Stimulated activated CD8-positive, alpha-beta memory T cell treated with anti-CD3 and anti-CD28 coated beads, Interleukin-7, amount 100 ng/mL, for 24 hours (primary cell): ENCODE measurements around the gene ADCY4.
A peak's percentile ranks its signal among the peaks of the same experiment; 100 is the strongest.

Source experiments
- DNase-seq: peaks from one replicate; pipeline ENCODE4 v3.0.0-alpha.2; 2020; ENCODE audit warnings: low read depth

Gene ADCY4

DNA sequence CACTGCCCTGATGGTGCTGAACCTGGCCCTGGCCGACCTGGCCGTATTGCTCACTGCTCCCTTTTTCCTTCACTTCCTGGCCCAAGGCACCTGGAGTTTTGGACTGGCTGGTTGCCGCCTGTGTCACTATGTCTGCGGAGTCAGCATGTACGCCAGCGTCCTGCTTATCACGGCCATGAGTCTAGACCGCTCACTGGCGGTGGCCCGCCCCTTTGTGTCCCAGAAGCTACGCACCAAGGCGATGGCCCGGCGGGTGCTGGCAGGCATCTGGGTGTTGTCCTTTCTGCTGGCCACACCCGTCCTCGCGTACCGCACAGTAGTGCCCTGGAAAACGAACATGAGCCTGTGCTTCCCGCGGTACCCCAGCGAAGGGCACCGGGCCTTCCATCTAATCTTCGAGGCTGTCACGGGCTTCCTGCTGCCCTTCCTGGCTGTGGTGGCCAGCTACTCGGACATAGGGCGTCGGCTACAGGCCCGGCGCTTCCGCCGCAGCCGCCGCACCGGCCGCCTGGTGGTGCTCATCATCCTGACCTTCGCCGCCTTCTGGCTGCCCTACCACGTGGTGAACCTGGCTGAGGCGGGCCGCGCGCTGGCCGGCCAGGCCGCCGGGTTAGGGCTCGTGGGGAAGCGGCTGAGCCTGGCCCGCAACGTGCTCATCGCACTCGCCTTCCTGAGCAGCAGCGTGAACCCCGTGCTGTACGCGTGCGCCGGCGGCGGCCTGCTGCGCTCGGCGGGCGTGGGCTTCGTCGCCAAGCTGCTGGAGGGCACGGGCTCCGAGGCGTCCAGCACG lies 18.9 kb downstream of the ADCY4 start:
- DNase-seq = no peak

DNA sequence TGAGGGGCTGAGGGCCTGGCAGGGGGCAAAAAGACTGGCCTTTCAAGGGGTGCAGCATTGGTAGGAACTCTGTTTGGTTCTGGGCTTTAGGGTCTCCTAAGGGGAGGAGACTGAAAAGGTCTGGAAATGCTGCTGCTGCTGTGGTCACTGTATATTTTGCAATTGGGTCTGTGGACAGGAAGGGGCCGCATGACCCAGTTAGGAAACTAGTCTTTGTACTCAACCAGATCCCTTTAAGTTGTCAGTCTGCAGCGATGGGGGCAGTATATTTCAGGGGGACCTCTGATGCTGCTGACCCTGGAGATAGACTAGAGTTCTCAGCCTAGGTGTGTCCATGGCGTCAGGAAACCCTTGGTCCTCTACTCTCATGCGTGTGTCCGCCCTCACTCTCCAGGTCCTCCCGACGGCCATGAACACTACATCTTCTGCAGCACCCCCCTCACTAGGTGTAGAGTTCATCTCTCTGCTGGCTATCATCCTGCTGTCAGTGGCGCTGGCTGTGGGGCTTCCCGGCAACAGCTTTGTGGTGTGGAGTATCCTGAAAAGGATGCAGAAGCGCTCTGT lies 19.5 kb downstream of the ADCY4 start:
- DNase-seq = no peak

DNA sequence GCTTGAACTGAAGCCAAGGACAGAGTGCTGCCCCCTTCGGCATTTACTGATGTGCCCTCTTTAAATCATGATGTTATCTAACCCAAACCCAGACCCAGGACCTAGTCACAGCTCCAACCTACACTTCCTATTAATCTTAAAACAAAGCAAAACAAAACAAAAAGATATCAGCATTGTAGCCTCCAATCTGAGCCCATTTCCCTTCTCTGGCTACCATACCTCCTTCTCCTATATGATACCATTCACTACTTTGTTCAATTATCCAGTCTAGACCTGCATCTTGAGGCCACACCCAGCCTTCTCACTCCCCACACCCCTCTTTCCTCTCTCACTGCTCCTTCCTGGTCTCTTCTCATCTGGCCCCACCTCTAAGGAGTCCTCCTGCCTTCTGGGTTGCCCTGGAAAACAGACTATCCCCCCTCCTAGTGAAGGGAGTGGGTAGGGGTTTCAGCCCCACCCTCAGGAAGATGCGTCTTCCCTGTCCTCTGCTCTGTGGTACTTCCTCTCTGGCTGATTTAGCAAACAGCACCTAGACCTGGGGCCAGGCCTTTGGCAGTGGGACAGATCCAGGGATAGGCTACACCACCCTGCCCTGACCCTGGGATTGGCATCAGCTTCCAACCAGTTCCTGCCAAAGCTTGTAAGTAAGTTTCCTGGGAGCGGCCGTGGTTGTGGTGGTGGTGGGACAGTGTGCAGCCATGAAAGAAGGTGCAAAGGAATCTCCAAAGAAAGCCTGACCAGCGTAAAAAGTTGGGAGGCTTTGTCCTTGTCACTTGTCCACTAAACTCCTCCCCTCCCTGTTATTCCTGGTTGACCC lies 20.3 kb downstream of the ADCY4 start:
- DNase-seq = no peak

DNA sequence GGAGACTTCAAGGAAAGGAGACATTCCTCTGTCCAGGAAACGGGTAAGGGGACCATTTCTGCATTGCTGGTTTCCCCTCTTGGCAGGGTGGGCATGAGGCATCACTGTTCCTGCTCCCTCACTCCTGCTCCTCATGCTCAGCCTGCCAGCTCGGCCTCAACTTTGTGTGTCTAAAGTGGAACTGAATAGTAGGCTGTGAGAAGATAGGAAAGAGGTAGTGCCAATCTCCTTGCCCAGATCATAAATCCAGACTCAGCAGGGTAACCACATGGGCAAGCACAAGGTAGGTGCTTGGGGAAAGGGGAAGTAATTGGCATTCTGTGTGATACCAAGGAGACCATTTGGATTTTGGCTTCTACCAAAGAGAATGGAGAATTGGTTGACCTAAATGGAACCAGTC lies 21.0 kb downstream of the ADCY4 start:
- no peak for DNase-seq

DNA sequence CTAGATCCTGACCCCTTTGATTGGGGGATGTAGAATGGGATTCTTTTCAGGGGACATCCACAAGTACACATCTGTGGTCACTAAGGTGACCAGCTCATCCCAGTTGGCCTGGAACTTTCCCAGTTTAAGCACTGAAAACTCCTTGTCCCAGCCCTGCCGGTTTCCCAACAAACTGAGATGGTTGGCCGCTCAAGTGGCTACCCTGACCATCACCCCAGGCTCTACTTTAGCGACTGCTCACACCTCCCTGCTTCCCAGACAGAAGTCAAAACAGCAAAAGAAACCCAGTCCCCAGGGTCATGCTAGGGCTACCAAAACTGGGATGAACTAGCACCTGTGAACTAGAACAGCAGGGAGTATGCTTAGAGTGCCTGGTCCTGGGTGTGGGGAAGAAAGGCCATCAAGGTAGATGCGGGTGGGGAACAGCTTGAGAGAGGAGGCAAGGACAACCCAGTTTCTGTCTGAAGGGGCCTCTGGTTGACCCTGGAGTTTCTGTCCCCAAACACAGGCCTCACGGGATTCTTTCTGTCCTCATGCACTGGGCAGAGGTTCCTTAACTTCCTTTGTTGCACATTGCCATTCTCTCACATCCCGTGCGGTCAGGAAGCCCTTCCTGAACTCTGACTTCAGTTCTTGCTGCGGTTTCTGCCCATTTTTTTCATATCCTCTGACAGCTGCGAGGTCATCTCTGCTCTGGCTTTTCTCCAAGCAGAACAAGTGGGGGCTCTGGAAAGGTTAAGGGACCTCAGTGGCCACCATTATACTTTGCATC lies 21.9 kb downstream of the ADCY4 start:
- no peak for DNase-seq

DNA sequence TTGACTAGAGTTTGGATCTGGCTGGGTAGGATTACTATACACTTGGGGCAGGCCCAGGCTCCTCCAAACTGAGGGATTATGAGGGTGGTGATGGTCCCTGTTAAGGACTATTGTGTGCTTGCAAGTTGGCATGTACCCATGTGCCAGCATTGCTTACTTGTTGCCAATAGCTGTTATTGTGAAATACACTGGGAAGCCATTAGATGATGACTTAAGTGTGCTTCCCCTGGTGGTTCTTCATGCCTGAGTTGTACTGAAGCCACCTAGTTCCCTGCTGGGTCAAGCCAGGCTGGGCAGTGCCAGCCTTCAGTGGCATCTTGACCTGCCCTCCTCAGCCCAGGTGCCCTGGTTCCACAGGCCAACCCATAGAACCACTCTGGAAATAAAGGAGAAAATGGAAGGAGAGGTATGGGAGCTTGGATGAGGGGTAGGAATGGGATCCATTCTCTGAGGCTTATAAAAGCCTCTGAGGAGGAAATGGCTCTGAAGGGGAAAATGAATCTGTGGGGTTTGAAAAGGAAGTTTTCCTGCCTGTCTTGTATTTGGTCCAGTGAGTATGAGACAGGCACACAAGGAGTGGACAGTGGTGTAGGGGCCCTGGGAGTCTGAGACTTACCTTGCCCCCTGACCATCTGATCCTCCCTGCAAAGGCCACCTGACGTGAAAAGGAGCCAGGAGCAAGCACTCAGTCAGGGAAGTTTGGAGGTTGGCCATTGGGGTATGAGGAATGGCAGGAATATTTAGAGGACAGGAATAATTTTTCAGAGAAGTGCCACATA lies 22.8 kb downstream of the ADCY4 start:
- DNase-seq = no peak

DNA sequence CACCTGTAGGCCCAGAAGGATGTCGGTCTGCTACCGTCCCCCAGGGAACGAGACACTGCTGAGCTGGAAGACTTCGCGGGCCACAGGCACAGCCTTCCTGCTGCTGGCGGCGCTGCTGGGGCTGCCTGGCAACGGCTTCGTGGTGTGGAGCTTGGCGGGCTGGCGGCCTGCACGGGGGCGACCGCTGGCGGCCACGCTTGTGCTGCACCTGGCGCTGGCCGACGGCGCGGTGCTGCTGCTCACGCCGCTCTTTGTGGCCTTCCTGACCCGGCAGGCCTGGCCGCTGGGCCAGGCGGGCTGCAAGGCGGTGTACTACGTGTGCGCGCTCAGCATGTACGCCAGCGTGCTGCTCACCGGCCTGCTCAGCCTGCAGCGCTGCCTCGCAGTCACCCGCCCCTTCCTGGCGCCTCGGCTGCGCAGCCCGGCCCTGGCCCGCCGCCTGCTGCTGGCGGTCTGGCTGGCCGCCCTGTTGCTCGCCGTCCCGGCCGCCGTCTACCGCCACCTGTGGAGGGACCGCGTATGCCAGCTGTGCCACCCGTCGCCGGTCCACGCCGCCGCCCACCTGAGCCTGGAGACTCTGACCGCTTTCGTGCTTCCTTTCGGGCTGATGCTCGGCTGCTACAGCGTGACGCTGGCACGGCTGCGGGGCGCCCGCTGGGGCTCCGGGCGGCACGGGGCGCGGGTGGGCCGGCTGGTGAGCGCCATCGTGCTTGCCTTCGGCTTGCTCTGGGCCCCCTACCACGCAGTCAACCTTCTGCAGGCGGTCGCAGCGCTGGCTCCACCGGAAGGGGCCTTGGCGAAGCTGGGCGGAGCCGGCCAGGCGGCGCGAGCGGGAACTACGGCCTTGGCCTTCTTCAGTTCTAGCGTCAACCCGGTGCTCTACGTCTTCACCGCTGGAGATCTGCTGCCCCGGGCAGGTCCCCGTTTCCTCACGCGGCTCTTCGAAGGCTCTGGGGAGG lies 23.9 kb downstream of the ADCY4 start, which contains the start of gene LTB4R:
Gene LTB4R, plus strand, starts transcription at position 857 of the 959 bp plus-strand sequence. CDS start 4,150 bp downstream, outside the sequence.
- DNase-seq = no peak

DNA sequence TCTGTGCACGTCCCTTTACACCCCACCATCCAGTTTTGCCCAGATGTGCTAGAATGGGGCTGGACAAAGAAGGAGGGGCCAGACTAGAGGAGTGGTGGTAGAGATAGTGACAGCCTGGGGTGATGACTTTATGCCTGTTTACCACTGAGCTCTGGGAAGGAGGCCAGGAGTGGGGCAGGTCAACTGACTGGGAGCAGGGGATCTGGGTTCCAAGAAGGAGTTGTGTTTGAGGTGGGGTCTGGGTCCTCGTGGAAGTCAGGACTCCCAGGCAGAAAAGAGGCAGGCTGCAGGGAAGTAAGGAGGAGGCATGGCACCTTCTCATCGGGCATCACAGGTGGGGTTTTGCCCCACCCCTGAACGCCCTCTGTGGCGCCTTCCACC lies 24.6 kb downstream of the ADCY4 start:
- no peak for DNase-seq

DNA sequence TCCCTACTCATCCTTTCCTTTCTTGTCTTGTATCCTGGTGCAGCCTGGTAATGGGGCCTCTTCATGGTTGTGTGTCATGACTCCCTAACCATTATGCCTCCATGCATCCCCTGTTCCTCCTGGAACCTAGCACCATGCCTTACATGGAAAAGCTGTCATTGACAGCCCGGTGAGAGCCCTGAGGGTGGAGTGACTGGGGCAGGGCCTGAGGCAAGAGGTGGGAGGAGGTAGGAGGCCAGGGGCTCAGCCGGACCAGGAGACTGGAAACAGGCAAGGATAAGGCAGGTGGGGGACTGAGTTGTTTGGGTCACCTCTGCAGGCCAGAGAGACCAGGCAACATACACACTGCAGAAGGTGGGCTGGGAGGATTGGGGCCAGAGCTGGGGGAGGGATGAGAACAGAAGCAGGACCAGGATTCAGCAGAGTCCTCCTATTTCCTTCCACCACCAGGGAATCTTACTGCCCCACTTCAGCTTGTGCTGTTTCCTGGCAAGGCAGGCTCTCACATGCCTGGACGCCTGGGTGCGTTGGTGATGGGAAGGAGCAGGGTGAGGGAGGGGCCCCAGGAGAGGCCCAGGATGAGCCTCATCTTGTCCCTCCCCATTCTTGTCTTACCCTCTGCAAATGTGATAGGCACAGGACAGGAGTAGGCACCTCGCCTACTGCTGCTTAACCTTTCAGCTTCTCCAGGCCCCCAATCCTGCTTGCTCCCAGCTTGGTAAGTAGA lies 25.2 kb downstream of the ADCY4 start, which contains the start of gene LTB4R2:
Gene LTB4R2, plus strand, starts transcription at position 603 of the 727 bp plus-strand sequence. CDS start 525 bp downstream, outside the sequence.
- no peak for DNase-seq

DNA sequence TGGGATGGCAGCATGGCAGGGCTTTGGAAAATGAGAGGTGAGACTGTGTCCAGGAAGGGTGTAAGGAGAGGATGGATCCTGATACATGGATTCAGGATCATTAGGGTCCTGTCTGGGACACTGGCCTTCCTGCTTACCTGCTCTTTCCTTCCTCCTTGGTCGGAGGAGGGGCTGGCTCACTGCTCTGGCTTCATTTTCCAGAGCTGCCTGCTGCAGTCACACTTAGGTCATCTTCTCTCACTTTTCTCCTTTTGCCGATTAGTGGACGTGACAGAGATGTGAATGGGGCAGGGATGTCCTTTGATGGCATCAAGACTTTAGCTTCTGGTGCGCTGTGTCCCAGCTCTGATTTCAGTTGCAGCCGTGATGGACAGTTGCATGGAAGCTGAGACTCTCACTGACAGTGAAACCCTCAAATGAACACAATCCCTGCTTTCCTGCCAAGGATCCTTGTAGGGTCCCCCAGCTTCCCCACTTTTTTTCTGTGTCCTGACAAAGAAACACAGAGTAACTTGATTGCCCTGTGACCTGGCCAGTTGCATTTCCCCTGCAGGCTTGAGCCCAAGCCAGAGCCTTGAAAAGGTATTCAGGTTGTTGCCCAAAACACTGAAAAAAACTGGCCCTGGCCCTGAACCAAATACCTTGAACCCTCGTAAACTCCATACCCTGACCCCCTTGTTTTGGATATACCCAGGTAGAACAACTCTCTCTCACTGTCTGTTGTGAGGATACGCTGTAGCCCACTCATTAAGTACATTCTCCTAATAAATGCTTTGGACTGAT lies 26.3 kb downstream of the ADCY4 start:
- DNase-seq = no peak

DNA sequence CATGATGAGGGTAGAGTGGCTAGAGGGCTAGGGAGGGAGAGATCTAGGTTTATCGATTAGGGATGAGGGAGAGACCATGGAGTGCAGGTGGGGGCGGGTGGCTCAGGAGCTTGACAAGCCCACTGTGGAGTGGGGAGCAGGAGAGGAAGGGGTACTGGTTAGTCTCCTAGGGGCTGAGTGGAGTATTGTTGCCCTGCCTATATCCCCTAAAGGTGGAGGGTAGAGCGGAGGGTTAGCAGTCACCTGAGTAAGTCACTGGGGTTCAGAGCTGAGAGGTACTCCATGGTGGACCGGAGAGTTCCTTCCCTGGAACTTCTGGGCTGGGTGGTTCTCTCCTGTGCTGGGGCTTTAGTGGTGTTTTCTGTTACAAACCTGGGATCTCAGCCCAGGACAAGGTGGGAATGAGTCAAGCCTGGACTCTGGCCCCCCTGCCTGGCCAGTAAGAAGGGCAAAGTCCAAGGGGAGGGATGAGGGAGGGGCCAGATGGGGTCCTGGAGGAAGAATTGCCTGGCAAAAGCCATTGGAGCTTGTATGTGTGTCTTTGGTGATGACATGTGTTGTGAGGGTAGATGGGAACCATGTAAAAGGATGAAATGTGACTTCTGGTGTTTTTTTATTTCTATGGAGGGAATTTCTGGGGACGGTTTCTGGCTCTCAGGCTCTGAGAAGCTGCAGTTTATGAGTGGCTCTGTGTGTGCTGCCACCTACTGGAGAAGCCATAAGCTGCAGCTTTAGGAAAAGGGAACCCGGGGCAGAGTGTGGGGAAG lies 27.1 kb downstream of the ADCY4 start, which contains the start of gene CIDEB:
Gene CIDEB, minus strand, starts transcription at position 403 of the 767 bp plus-strand sequence. Its CDS starts 119 bp downstream, at position 284.
- DNase-seq = no peak

DNA sequence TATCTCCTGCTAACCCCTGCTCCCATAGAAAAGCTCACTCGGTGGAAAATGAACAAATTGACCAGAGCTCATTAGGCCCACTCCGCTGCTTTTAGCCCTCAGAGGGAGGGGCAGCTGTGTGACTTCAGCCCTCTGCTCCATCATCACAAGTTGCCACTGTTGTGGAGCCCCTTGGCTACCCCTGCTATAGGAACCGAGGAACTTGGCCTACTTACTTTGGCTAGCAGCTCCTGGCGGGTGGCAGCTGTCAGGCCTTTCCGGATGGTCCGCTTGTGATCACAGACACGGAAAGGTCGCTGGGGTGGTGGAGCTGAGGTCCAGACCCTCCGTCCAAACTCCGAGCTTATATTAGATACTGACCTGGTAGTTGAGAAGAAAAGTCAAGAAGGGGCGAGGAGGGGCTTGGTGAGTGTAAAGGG lies 27.7 kb downstream of the ADCY4 start:
- DNase-seq = no peak

DNA sequence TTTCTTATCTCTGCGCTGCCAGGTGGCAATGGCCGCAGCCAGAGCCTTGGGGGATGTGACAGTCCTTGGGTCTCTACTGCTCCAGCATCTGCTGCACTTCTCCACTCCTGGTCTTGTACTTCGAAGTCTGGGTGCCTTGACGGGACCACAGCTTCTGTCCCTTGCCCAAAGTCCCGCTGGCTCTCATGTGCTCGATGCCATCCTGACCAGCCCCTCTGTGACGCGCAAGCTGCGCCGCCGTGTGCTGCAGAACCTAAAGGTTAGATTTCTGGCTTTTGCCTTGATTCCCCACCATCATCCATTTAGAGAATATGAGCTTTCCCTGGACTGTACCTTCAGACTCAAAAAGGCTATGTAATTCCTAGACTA lies 30.9 kb downstream of the ADCY4 start:
- no peak for DNase-seq

DNA sequence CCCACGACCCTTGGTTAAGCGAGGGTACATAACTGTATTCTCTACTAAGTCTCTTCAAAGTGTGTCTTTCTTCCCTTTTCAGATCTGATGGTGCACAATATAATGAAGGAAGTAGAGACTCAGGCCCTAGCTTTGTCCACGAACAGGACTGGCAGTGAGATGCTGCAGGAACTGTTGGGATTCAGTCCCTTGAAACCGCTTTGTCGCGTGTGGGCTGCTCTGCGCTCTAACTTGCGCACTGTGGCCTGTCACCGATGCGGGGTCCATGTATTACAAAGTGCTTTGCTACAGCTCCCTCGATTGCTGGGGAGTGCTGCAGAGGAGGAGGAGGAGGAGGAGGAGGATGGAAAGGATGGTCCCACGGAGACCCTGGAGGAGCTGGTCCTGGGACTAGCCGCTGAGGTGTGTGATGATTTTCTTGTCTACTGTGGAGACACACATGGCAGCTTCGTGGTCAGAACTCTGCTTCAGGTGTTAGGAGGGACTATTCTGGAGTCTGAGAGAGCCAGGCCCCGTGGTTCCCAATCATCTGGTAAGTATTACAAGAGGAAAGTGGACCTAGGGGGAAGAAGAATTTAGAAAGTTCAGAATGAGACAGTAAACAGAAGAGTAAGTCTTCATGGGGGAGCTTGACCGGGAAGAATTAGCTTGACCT lies 34.4 kb downstream of the ADCY4 start:
- no peak for DNase-seq

DNA sequence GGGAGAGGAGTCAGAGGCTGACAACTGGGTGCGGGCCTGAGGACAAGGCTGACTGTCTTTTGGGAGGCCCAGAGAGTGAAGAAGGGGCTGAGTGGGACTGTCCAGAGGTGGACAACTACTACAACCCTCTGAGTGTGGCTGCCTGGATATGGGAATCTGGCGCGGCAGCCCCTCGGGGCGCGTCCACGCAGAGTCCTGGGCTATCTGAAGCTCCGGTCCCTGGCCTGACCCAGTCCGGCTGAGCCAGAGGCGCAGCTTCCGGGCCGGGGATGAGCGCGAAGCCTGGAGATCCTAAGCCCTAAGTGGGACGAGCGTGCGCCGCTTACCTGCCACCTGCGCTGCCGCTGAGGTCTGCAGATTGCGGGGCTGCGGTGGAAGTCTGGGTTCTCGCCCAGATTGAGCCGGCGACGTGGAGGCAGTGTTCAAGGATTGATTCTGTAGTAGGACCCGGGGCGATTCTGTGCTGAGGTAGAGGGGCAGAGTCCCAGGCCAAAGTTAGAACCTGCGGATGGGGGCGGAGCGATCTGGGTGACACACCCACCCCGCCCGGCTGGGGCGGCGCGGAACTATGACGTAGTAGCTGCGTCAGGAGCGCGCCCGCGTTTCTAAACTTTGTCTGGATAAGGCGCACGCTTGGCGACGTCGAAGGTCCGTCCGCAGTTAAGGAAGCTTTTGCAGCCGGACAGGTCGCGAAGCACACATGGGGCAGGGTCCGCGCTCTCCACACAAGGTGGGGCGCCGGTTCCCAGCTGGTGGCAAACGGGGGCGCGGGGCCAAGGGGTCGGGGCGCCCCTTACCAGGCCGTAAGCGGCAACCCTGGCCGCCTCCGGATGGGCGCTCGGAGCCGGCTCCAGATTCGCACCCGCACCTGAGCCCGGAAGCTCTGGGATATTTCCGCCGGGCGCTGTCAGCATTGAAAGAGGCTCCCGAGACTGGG lies 35.3 kb downstream of the ADCY4 start, which contains the start of the genes DHRS1 and NOP9:
Gene DHRS1, minus strand, starts transcription at position 526 of the 937 bp plus-strand sequence. CDS start 674 bp downstream, outside the sequence.
Gene NOP9, plus strand, starts transcription at position 596 of the 937 bp plus-strand sequence. Its CDS starts 105 bp downstream, at position 701.
- DNase-seq = peak; percentile 85

DNA sequence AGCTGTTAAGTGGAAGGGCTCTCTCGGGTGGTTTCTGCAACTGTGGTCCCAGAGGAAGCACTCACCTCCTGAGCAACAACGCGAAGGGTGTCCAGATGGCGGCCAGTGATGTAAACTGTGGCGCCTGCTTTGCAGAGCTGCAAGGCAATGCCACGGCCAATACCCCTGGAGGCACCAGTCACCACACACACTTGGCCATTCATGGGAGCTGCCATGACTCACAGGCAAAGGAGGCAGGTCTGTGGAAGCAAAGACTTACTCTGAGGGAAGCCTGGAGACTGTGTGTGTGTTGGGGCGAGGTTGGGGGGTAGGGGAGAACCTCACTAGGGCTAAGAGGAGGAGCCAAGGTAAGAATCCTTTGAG lies 36.0 kb downstream of the ADCY4 start:
- no peak for DNase-seq
